ENCODE measurements around the gene PDGFD.

- no peak for TF ChIP-seq CTCF (IDR thresholded peaks at IDR 0.05)
- TF ChIP-seq SIN3A (IDR thresholded peaks at IDR 0.05; ENCODE audit: borderline replicate concordance, low read depth, low read length) = no peak
- TF ChIP-seq ZBTB33 (IDR thresholded peaks at IDR 0.05; ENCODE audit: borderline replicate concordance, low read depth) = no peak
- TF ChIP-seq REST (IDR thresholded peaks at IDR 0.05; ENCODE audit: low read depth, low read length) = no peak
- no peak for TF ChIP-seq ELF1 (IDR thresholded peaks at IDR 0.05)
- TF ChIP-seq FOSL2 (IDR thresholded peaks at IDR 0.05; ENCODE audit: borderline replicate concordance, low read depth) = no peak
- no peak for TF ChIP-seq EZH2phosphoT487 (IDR thresholded peaks at IDR 0.05; ENCODE audit: borderline replicate concordance, low read depth)
- TF ChIP-seq YY1 (IDR thresholded peaks at IDR 0.05; ENCODE audit: low read depth) = no peak
- TF ChIP-seq FOXJ3 (CRISPR knock-in tag; IDR thresholded peaks at IDR 0.05) = no peak
Measured at GRCh38 chr11:103948187-103948763, 215.7 kb downstream of the PDGFD start.
